ENCODE results near the gene SF3B6.

GRCh38 chr2:24046599-24046929, 29.6 kb downstream of the SF3B6 start:
- TF ChIP-seq EZH2 (IDR thresholded peaks at IDR 0.05; ENCODE audit: insufficient read depth, low read length) (no peak), CTCF (IDR thresholded peaks at IDR 0.05; ENCODE audit: insufficient read depth, low read depth, low read length) (no peak)

Data from astrocyte (in vitro differentiated cells and primary cell).